ENCODE measurements around the gene PERCC1.

GRCh38 chr16:1458336-1458976 is 27.6 kb downstream of the PERCC1 start:
- TF ChIP-seq, protein P1, sequence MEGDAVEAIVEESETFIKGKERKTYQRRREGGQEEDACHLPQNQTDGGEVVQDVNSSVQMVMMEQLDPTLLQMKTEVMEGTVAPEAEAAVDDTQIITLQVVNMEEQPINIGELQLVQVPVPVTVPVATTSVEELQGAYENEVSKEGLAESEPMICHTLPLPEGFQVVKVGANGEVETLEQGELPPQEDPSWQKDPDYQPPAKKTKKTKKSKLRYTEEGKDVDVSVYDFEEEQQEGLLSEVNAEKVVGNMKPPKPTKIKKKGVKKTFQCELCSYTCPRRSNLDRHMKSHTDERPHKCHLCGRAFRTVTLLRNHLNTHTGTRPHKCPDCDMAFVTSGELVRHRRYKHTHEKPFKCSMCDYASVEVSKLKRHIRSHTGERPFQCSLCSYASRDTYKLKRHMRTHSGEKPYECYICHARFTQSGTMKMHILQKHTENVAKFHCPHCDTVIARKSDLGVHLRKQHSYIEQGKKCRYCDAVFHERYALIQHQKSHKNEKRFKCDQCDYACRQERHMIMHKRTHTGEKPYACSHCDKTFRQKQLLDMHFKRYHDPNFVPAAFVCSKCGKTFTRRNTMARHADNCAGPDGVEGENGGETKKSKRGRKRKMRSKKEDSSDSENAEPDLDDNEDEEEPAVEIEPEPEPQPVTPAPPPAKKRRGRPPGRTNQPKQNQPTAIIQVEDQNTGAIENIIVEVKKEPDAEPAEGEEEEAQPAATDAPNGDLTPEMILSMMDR (IDR thresholded peaks at IDR 0.05; ENCODE audit: insufficient read depth, low read depth, low read length), result no peak
- no peak for TF ChIP-seq EZH2 (IDR thresholded peaks at IDR 0.05; ENCODE audit: insufficient read depth, low read length)

Data from astrocyte (in vitro differentiated cells and primary cell).